ENCODE measurements around the gene CKB.

GRCh38 chr14:103500148-103500990 is 22.3 kb downstream of the CKB start:
- TF ChIP-seq CTCF (conservative IDR thresholded peaks at IDR 0.05; ENCODE audit: low read length) (peak; percentile 99), EZH2phosphoT487 (IDR thresholded peaks at IDR 0.05; ENCODE audit: borderline replicate concordance, low read depth, low read length) (no peak)

Measured in OCI-LY7 (cell line).